HCT116 (cell line): ENCODE data around the gene LRFN2. TPM values are rescaled to one million over a fixed set of nuclear protein-coding genes. Genes with fewer than 3 reads are reported as not detected.

ENCODE experiments used
- ATAC-seq: fragments of 200-7000 bp; cut with Tn5 transposase; 2 replicates; pipeline ENCODE4 v1.9.1; 2020; ENCODE audit warnings: mild to moderate bottlenecking, moderate library complexity
- BruUV-seq: library from RNA; stranded (reverse); fragments of 400-500 nt; replicated peaks from 2 replicates; lab custom pipeline; 2021; lab: Mats Ljungman, UMichigan
- CTCF ChIA-PET: fragments of 300-600 bp; sonication (Branson Sonifier 250); formaldehyde crosslinking; loops from one replicate; lab custom pipeline; 2021; ENCODE audit warnings: antibody characterized with exemption; lab: Charles Lee
- POLR2A ChIA-PET: fragments of 300-600, 350-600 bp; sonication (Branson Sonifier 250); formaldehyde crosslinking; loops from one replicate; lab custom pipeline; 2021; ENCODE audit warnings: antibody characterized with exemption; lab: Charles Lee
- RAD21 ChIA-PET, 2 experiments: fragments of 300-600 bp; sonication (Branson Sonifier 250); formaldehyde crosslinking; loops; one replicate each; lab custom pipeline; 2023; ENCODE audit warnings: low total read pairs in 2 of 2; ENCODE audit not compliant: uncharacterized antibody in 2 of 2, unreplicated experiment in 2 of 2, low non-redundant PET in 1 of 2; lab: Charles Lee
- DNase-seq: peaks from one replicate; pipeline ENCODE4 v3.0.0-alpha.2; 2010; ENCODE audit warnings: low read depth, low spot score
- H2AFZ ChIP-seq: fragments of 200-600 bp; shearing (Covaris generic), sonication (generic); 2 replicates; pipeline ENCODE4 v1.6.1; 2017; ENCODE audit warnings: low read depth, mixed run types, mixed read lengths, antibody characterized with exemption, low read length; ENCODE audit not compliant: poor library complexity, severe bottlenecking
- H3K27ac ChIP-seq: 2 replicates; pipeline ENCODE4 v1.5.1; 2012; ENCODE audit warnings: low read depth, low read length
- H3K27me3 ChIP-seq: fragments of 200-600 bp; sonication (generic); 2 replicates; pipeline ENCODE4 v1.6.1; 2016; ENCODE audit warnings: mixed run types, low read length, mixed read lengths; ENCODE audit not compliant: insufficient read depth
- H3K36me3 ChIP-seq, 2 experiments: fragments of 200-500 bp in 1 of 2; fragments of 200-600 bp in 1 of 2; sonication (Bioruptor generic) in 1 of 2; sonication (generic) in 1 of 2; 2 replicates each; pipeline versions ENCODE4 v1.5.1 to v1.6.1; 2014 to 2016; ENCODE audit warnings: low read length in 2 of 2, inconsistent platforms in 1 of 2, mixed read lengths in 1 of 2, mixed run types in 1 of 2; ENCODE audit not compliant: insufficient read depth in 2 of 2, control insufficient read depth in 1 of 2
- H3K4me1 ChIP-seq, 2 experiments: fragments of 200-600 bp in 1 of 2; sonication (generic) in 1 of 2; 2 replicates each; pipeline versions ENCODE4 v1.5.1 to v1.6.1; 2012 to 2017; ENCODE audit warnings: low read length in 2 of 2, inconsistent platforms in 1 of 2, mild to moderate bottlenecking in 1 of 2, mixed read lengths in 1 of 2, mixed run types in 1 of 2, moderate library complexity in 1 of 2; ENCODE audit not compliant: insufficient read depth in 2 of 2, control insufficient read depth in 1 of 2
- H3K4me2 ChIP-seq: fragments of 200-600 bp; sonication (generic); 2 replicates; pipeline ENCODE4 v1.6.1; 2017; ENCODE audit warnings: mixed run types, low read length, mixed read lengths
- H3K4me3 ChIP-seq, 2 experiments: fragments of 200-600 bp in 1 of 2; sonication (generic) in 1 of 2; replicated peaks in 1 of 2; 2 replicates each; pipeline ENCODE4 v1.5.1; 2011 to 2016; ENCODE audit warnings: low read length in 2 of 2, control low read depth in 1 of 2, low read depth in 1 of 2, mild to moderate bottlenecking in 1 of 2, mixed read lengths in 1 of 2, mixed run types in 1 of 2
- H3K79me2 ChIP-seq: fragments of 200-600 bp; sonication (generic); 2 replicates; pipeline ENCODE4 v1.6.1; 2017; ENCODE audit warnings: mild to moderate bottlenecking, mixed run types, low read length, moderate library complexity, mixed read lengths; ENCODE audit not compliant: insufficient read depth
- H3K9ac ChIP-seq: fragments of 200-600 bp; sonication (generic); 2 replicates; pipeline ENCODE4 v1.6.1; 2016; ENCODE audit warnings: low read length, mixed read lengths
- H3K9me2 ChIP-seq: fragments of 200-600 bp; sonication (generic), shearing (Covaris generic); 2 replicates; pipeline ENCODE4 v1.6.1; 2017; ENCODE audit warnings: mixed run types, mild to moderate bottlenecking, moderate library complexity; ENCODE audit not compliant: insufficient read depth
- H3K9me3 ChIP-seq, 2 experiments: fragments of 200-500 bp in 1 of 2; fragments of 200-600 bp in 1 of 2; sonication (Bioruptor generic) in 1 of 2; sonication (generic) in 1 of 2; 2 replicates each; pipeline ENCODE4 v1.6.1; 2014 to 2017; ENCODE audit warnings: low read length in 2 of 2, mixed read lengths in 2 of 2, inconsistent platforms in 1 of 2, low read depth in 1 of 2, mild to moderate bottlenecking in 1 of 2, mixed run types in 1 of 2, moderate library complexity in 1 of 2; ENCODE audit not compliant: control insufficient read depth in 1 of 2, insufficient read depth in 1 of 2
- H4K20me1 ChIP-seq: fragments of 200-600 bp; sonication (generic), shearing (Covaris generic); 2 replicates; pipeline ENCODE4 v1.6.1; 2017; ENCODE audit warnings: mixed run types, mild to moderate bottlenecking, moderate library complexity; ENCODE audit not compliant: insufficient read depth
- CBX3 ChIP-seq: IDR thresholded peaks from 2 replicates; pipeline ENCODE4 v1.6.1; 2012; ENCODE audit warnings: low read depth
- CEBPB ChIP-seq: IDR thresholded peaks from 2 replicates; pipeline ENCODE4 v1.6.1; 2012; ENCODE audit warnings: low read depth
- EGR1 ChIP-seq: IDR thresholded peaks from 2 replicates; pipeline ENCODE4 v1.6.1; 2012; ENCODE audit warnings: low read depth
- EZH2 ChIP-seq: fragments of 200-600 bp; sonication (generic); IDR thresholded peaks from 2 replicates; pipeline ENCODE4 v1.6.1; 2017; ENCODE audit warnings: antibody characterized with exemption, mixed run types
- EZH2phosphoT487 ChIP-seq: fragments of 200-600 bp; IDR thresholded peaks from 2 replicates; pipeline ENCODE4 v1.6.1; 2018; ENCODE audit warnings: antibody characterized with exemption, borderline replicate concordance
- FOSL1 ChIP-seq: IDR thresholded peaks from 2 replicates; pipeline ENCODE4 v1.6.1; 2012; ENCODE audit warnings: low read depth
- JUND ChIP-seq: IDR thresholded peaks from 2 replicates; pipeline ENCODE4 v1.6.1; 2012
- POLR2A ChIP-seq: IDR thresholded peaks from 2 replicates; pipeline ENCODE4 v1.7.0; 2011; ENCODE audit warnings: borderline replicate concordance; ENCODE audit not compliant: insufficient read depth, insufficient read length; ENCODE audit errors: extremely low read depth
- POLR2AphosphoS5 ChIP-seq: IDR thresholded peaks from 2 replicates; pipeline ENCODE4 v1.6.1; 2011; ENCODE audit warnings: mild to moderate bottlenecking, low read depth, low read length, moderate library complexity
- SIN3A ChIP-seq: IDR thresholded peaks from 2 replicates; pipeline ENCODE4 v1.6.1; 2012; ENCODE audit warnings: low read depth
- SP1 ChIP-seq: IDR thresholded peaks from 2 replicates; pipeline ENCODE4 v1.6.1; 2012; ENCODE audit warnings: low read depth
- SRF ChIP-seq: IDR thresholded peaks from 2 replicates; pipeline ENCODE4 v1.6.1; 2012; ENCODE audit warnings: low read depth
- TCF7L2 ChIP-seq: IDR thresholded peaks from 2 replicates; pipeline ENCODE4 v1.7.0; 2011; ENCODE audit warnings: borderline replicate concordance, inconsistent platforms; ENCODE audit not compliant: insufficient read depth, insufficient read length; ENCODE audit errors: extremely low read depth
- YY1 ChIP-seq: IDR thresholded peaks from 2 replicates; pipeline ENCODE4 v1.6.1; 2011; ENCODE audit warnings: low read length, low read depth, moderate library complexity, mild to moderate bottlenecking; ENCODE audit not compliant: insufficient replicate concordance; ENCODE audit errors: extremely low read depth
- ZFX ChIP-seq: fragments of 450-650 bp; IDR thresholded peaks from 2 replicates; pipeline ENCODE4 v1.6.1; 2017
- ZNF274 ChIP-seq: fragments of 200-500 bp; sonication (Bioruptor generic); IDR thresholded peaks from 2 replicates; pipeline ENCODE4 v1.6.1; 2014; ENCODE audit warnings: mild to moderate bottlenecking, low read depth, low read length, inconsistent platforms
- intact Hi-C: fragments of 100-400 bp; cut with micrococcal nuclease; formaldehyde crosslinking; loops from 2 replicates; pipeline ENCODE4 v1.10.0; 2022
- total RNA-seq: library from RNA; stranded (reverse); gene quantifications from one replicate; pipeline ENCODE4 v1.2.1, GENCODE V29; 2021; ENCODE audit not compliant: unreplicated experiment
- TF ChIP-seq, protein P1 (sequence below): IDR thresholded peaks from 2 replicates; pipeline ENCODE4 v1.6.1; 2012
- TF ChIP-seq, protein P2 (sequence below): IDR thresholded peaks from 2 replicates; pipeline ENCODE4 v1.6.1; 2012; ENCODE audit warnings: low read depth
- TF ChIP-seq, protein P3 (sequence below): IDR thresholded peaks from 2 replicates; pipeline ENCODE4 v1.6.1; 2012
- TF ChIP-seq, protein P4 (sequence below): IDR thresholded peaks from 2 replicates; pipeline ENCODE4 v1.6.1; 2011; ENCODE audit warnings: mild to moderate bottlenecking, low read length, moderate library complexity; ENCODE audit not compliant: insufficient replicate concordance; ENCODE audit errors: extremely low read depth

LRFN2 gene
- total RNA-seq, 1 experiment from 2014 or later, result not detected

DNA sequence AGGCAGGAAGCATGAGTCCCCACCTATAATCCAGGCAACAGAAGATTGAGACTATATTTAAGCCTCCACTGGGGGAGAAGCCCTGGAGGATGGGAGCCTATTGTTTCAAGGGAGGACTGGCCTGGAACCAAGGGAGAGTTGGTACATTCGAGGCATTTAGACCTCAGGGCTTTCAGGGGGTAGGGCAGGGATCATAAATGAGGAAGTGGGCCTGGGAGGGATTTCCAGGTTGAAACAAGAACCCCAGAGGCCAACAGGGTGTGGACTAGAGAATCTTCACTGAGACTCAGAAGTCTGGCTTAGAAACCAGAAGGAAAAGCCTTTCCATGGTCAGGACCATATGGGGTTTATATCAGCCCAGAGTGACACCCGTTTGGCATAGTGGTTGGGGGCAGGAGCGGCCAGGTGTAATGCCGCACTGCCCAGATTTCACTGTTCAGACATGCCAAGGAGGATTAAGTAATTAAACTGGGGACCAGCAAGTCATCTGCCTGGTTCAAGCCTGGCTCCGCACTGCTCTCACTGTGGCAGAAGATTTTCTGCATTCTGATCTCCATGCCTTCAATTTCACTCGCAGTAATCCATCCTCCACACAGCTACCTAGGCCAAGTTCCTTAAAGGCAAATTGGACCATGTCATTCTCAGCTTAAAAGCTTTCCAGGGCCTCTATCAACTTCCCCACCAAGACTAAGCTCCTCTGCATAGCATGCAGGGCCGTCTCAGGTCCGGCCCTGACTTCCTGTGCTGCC is 17.8 kb downstream of the LRFN2 start:
- Histone ChIP-seq H3K79me2 (no peaks in the 10 kb centered on the region), H2AFZ (no peak overlapping the region), H3K27me3 (peaks cover 4% of the 10 kb centered on the region; the same call in 1 of the 2 replicates), H3K9me3 (no peaks in the 10 kb centered on the region), H3K9ac (no peak overlapping the region), H3K4me2 (no peak overlapping the region), H3K27ac (no peak overlapping the region), H3K4me3 (no peak overlapping the region)
- ChIA-PET RAD21 (no interaction called here), POLR2A (no interaction called here)
- no TSS peak for BruUV-seq
- TF ChIP-seq SRF (no peak), POLR2AphosphoS5 (no peak), FOSL1 (no peak), CBX3 (no peak), JUND (no peak), YY1 (no peak), SP1 (no peak), ZNF274 (no peak), EZH2 (no peak), SIN3A (no peak), POLR2A (no peak), TCF7L2 (no peak), EGR1 (no peak), EZH2phosphoT487 (no peak), ZFX (no peak), CEBPB (no peak)
- TF ChIP-seq, protein P1, sequence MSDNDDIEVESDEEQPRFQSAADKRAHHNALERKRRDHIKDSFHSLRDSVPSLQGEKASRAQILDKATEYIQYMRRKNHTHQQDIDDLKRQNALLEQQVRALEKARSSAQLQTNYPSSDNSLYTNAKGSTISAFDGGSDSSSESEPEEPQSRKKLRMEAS, result no peak
- TF ChIP-seq, protein P2, sequence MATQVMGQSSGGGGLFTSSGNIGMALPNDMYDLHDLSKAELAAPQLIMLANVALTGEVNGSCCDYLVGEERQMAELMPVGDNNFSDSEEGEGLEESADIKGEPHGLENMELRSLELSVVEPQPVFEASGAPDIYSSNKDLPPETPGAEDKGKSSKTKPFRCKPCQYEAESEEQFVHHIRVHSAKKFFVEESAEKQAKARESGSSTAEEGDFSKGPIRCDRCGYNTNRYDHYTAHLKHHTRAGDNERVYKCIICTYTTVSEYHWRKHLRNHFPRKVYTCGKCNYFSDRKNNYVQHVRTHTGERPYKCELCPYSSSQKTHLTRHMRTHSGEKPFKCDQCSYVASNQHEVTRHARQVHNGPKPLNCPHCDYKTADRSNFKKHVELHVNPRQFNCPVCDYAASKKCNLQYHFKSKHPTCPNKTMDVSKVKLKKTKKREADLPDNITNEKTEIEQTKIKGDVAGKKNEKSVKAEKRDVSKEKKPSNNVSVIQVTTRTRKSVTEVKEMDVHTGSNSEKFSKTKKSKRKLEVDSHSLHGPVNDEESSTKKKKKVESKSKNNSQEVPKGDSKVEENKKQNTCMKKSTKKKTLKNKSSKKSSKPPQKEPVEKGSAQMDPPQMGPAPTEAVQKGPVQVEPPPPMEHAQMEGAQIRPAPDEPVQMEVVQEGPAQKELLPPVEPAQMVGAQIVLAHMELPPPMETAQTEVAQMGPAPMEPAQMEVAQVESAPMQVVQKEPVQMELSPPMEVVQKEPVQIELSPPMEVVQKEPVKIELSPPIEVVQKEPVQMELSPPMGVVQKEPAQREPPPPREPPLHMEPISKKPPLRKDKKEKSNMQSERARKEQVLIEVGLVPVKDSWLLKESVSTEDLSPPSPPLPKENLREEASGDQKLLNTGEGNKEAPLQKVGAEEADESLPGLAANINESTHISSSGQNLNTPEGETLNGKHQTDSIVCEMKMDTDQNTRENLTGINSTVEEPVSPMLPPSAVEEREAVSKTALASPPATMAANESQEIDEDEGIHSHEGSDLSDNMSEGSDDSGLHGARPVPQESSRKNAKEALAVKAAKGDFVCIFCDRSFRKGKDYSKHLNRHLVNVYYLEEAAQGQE, result no peak
- TF ChIP-seq, protein P3, sequence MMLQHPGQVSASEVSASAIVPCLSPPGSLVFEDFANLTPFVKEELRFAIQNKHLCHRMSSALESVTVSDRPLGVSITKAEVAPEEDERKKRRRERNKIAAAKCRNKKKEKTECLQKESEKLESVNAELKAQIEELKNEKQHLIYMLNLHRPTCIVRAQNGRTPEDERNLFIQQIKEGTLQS, result no peak
- TF ChIP-seq, protein P4, sequence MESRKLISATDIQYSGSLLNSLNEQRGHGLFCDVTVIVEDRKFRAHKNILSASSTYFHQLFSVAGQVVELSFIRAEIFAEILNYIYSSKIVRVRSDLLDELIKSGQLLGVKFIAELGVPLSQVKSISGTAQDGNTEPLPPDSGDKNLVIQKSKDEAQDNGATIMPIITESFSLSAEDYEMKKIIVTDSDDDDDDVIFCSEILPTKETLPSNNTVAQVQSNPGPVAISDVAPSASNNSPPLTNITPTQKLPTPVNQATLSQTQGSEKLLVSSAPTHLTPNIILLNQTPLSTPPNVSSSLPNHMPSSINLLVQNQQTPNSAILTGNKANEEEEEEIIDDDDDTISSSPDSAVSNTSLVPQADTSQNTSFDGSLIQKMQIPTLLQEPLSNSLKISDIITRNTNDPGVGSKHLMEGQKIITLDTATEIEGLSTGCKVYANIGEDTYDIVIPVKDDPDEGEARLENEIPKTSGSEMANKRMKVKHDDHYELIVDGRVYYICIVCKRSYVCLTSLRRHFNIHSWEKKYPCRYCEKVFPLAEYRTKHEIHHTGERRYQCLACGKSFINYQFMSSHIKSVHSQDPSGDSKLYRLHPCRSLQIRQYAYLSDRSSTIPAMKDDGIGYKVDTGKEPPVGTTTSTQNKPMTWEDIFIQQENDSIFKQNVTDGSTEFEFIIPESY, result no peak
- TF ChIP-seq, all 23 proteins: peak for 0
- no peaks in the 10 kb centered on the region for H3K9me2 ChIP-seq
- DNase-seq, result no peak
- no peaks in the 10 kb centered on the region for H4K20me1 ChIP-seq
- no peaks in the 10 kb centered on the region for H3K36me3 ChIP-seq
- CTCF ChIA-PET, result interaction anchor here (1.5 kb wide), 1 partner anchor 18 kb away, joined by 6 read pairs; the partner anchor contains the start of gene LRFN2
- no peaks in the 10 kb centered on the region for H3K4me1 ChIP-seq
- no peak for ATAC-seq
- intact Hi-C loops, result no loop called here
